CD14-positive monocyte (primary cell): Measurements from ENCODE around the gene TDRD15. TPM values are rescaled to one million over a fixed set of nuclear protein-coding genes. Genes with fewer than 3 reads are reported as not detected.

Source experiments
- DNase-seq, 3 donors: peaks; one replicate each; pipeline ENCODE4 v3.0.0-alpha.2; 2011 to 2022
- H2AFZ ChIP-seq: 2 replicates; pipeline ENCODE4 v1.6.0; 2012; ENCODE audit warnings: mild to moderate bottlenecking, low read depth, low read length, inconsistent platforms; ENCODE audit not compliant: insufficient read depth, poor library complexity, severe bottlenecking
- H3K27ac ChIP-seq, 2 donors: 1 replicate in 1 of 2; 2 replicates in 1 of 2; pipeline ENCODE4 v1.5.1; 2012 to 2013; ENCODE audit warnings: low read length in 2 of 2, control low read depth in 1 of 2, inconsistent platforms in 1 of 2, low read depth in 1 of 2, mild to moderate bottlenecking in 1 of 2
- H3K27me3 ChIP-seq, 2 donors: one replicate each; pipeline versions ENCODE4 v1.6.0 to v1.6.1; 2011 to 2013; ENCODE audit warnings: low read length in 2 of 2; ENCODE audit not compliant: control insufficient read depth in 2 of 2, insufficient read depth in 2 of 2
- H3K36me3 ChIP-seq, 2 donors: replicated peaks in 1 of 2; 1 replicate in 1 of 2; 2 replicates in 1 of 2; pipeline versions ENCODE4 v1.5.1 to v1.6.1; 2012 to 2013; ENCODE audit warnings: low read length in 2 of 2, control low read depth in 1 of 2, inconsistent platforms in 1 of 2, mild to moderate bottlenecking in 1 of 2; ENCODE audit not compliant: insufficient read depth in 2 of 2, control insufficient read depth in 1 of 2
- H3K4me1 ChIP-seq, 2 donors: 1 replicate in 1 of 2; 2 replicates in 1 of 2; pipeline versions ENCODE4 v1.5.1 to v1.6.1; 2012 to 2013; ENCODE audit warnings: low read length in 2 of 2, control low read depth in 1 of 2, inconsistent platforms in 1 of 2, mild to moderate bottlenecking in 1 of 2, moderate library complexity in 1 of 2; ENCODE audit not compliant: insufficient read depth in 2 of 2, control insufficient read depth in 1 of 2
- H3K4me2 ChIP-seq: replicated peaks from 2 replicates; pipeline ENCODE3; 2012; ENCODE audit warnings: low read length, moderate library complexity, mild to moderate bottlenecking; ENCODE audit not compliant: poor library complexity, severe bottlenecking; ENCODE audit errors: extremely low read depth
- H3K4me3 ChIP-seq, 3 experiments: fragments of 200-600 bp in 1 of 3; sonication (generic) in 1 of 3; replicated peaks in 1 of 3; 1 replicate in 2 of 3; 2 replicates in 1 of 3; pipeline ENCODE4 v1.5.1; 2011 to 2013; ENCODE audit warnings: low read length in 3 of 3, mild to moderate bottlenecking in 3 of 3, control low read depth in 2 of 3, low read depth in 2 of 3, inconsistent platforms in 1 of 3, moderate library complexity in 1 of 3
- H3K79me2 ChIP-seq: 2 replicates; pipeline ENCODE4 v1.6.0; 2012; ENCODE audit warnings: mild to moderate bottlenecking, control low read depth, inconsistent platforms, low read length, moderate library complexity; ENCODE audit not compliant: insufficient read depth
- H3K9ac ChIP-seq: 2 replicates; pipeline ENCODE4 v1.6.0; 2017; ENCODE audit warnings: low read length, mild to moderate bottlenecking; ENCODE audit not compliant: insufficient read depth, poor library complexity, severe bottlenecking
- H3K9me3 ChIP-seq, 2 donors: replicated peaks in 1 of 2; 1 replicate in 1 of 2; 2 replicates in 1 of 2; pipeline versions ENCODE4 v1.5.1 to v1.6.1; 2012 to 2013; ENCODE audit warnings: low read length in 2 of 2, control low read depth in 1 of 2; ENCODE audit not compliant: control insufficient read depth in 1 of 2, insufficient read depth in 1 of 2
- H4K20me1 ChIP-seq: 2 replicates; pipeline ENCODE4 v1.6.0; 2012; ENCODE audit warnings: mild to moderate bottlenecking, low read length, control low read depth, moderate library complexity; ENCODE audit not compliant: insufficient read depth
- H3K27ac Mint-ChIP-seq, 7 donors: one replicate each; pipeline ENCODE4 v1.8.0; 2020; ENCODE audit warnings: mild to moderate bottlenecking in 7 of 7, mixed read lengths in 7 of 7, moderate library complexity in 6 of 7, inconsistent platforms in 2 of 7
- H3K27me3 Mint-ChIP-seq, 3 donors: one replicate each; pipeline ENCODE4 v1.8.0; 2021 to 2022; ENCODE audit warnings: low read depth in 3 of 3, mild to moderate bottlenecking in 3 of 3, mixed read lengths in 3 of 3, moderate library complexity in 3 of 3, inconsistent platforms in 1 of 3
- H3K36me3 Mint-ChIP-seq, 2 donors: one replicate each; pipeline ENCODE4 v1.8.0; 2020; ENCODE audit warnings: mixed read lengths in 2 of 2, inconsistent platforms in 1 of 2, mild to moderate bottlenecking in 1 of 2
- H3K4me1 Mint-ChIP-seq: one replicate; pipeline ENCODE4 v1.8.0; 2020; ENCODE audit warnings: mild to moderate bottlenecking, mixed read lengths
- H3K4me3 Mint-ChIP-seq, 2 donors: one replicate each; pipeline ENCODE4 v1.8.0; 2020; ENCODE audit warnings: mild to moderate bottlenecking in 2 of 2, mixed read lengths in 2 of 2, moderate library complexity in 1 of 2
- H3K9me3 Mint-ChIP-seq, 7 donors: one replicate each; pipeline ENCODE4 v1.8.0; 2020 to 2022; ENCODE audit warnings: mixed read lengths in 7 of 7, mild to moderate bottlenecking in 6 of 7, moderate library complexity in 6 of 7, inconsistent platforms in 2 of 7
- CTCF ChIP-seq: fragments of 200-600 bp; IDR thresholded peaks from one replicate; pipeline ENCODE4 v1.8.0; 2022; ENCODE audit warnings: antibody characterized with exemption, mild to moderate bottlenecking
- WGBS: methylation state at CpG from one replicate; pipeline ENCODE4 v1.1.5; 2013; ENCODE audit warnings: missing lambda C conversion rate; ENCODE audit not compliant: insufficient coverage; 5-methylcytosine and 5-hydroxymethylcytosine counted together
- intact Hi-C, 2 donors: fragments of 100-400 bp; cut with micrococcal nuclease; formaldehyde crosslinking; loops; one replicate each; pipeline versions ENCODE4 v1.15.0 to v1.15.1; 2023
- polyA plus RNA-seq, 3 donors: library from polyadenylated mRNA; depleted of rRNA in 1 of 3; unstranded in 2 of 3; stranded (reverse) in 1 of 3; fragments of 300-500 nt in 2 of 3; fragments of >200 nt in 1 of 3; fragmentation: Illumina TruSeq in 2 of 3; gene quantifications; 1 replicate in 2 of 3; 2 replicates in 1 of 3; pipeline ENCODE4 v1.2.3, GENCODE V29; 2012 to 2021

Gene TDRD15
- polyA plus RNA-seq, 3 donors = not detected

- Histone ChIP-seq H3K36me3 (no peaks in the 10 kb centered on the region), H3K9me3 (no peaks in the 10 kb centered on the region), H3K4me1 (no peaks in the 10 kb centered on the region), H3K79me2 (no peaks in the 10 kb centered on the region), H3K9ac (no peak overlapping the region), H4K20me1 (no peaks in the 10 kb centered on the region), H3K27ac (no peak overlapping the region), H3K27me3 (peaks cover 0 to 11% of the 10 kb centered on the region in 2 donors), H3K4me3 (no peak overlapping the region), H3K4me2 (no peak overlapping the region), H2AFZ (no peak overlapping the region)
- peak; percentile 58 for TF ChIP-seq CTCF
- Mint-ChIP-seq H3K4me3 (no peak overlapping the region), H3K27me3 (peaks cover 7 to 20% (median 7%) of the 10 kb centered on the region in 3 donors), H3K9me3 (no peaks in the 10 kb centered on the region), H3K27ac (peak overlapping the region in 1 of 7 donors; percentile 45), H3K4me1 (no peaks in the 10 kb centered on the region), H3K36me3 (no peaks in the 10 kb centered on the region)
- peak in 1 of 3 donors; percentile 27 for DNase-seq
- WGBS = 67% methylated on average over 3 of the region's 5 CpGs
- intact Hi-C loops = loop anchor here (2.0 kb wide), 1 partner anchor 141 kb away; no protein-coding TSS in a partner anchor
These were observed 52.3 kb downstream of the TDRD15 start for GRCh38 chr2:21175895-21176646.

GRCh38 chr2:21181957-21182356 lies 58.2 kb downstream of the TDRD15 start:
- no CpG with 5 or more reads among the region's 5 CpGs for WGBS
- intact Hi-C loops = no loop called here
- H3K4me1 Mint-ChIP-seq = no peaks in the 10 kb centered on the region
- peaks cover 0 to 3% (median 0%) of the 10 kb centered on the region in 7 donors for H3K9me3 Mint-ChIP-seq
- H3K27me3 ChIP-seq = peaks cover 0 to 11% of the 10 kb centered on the region in 2 donors
- H3K27ac Mint-ChIP-seq = no peak overlapping the region
- no peak overlapping the region for H3K4me3 Mint-ChIP-seq
- H3K27me3 Mint-ChIP-seq = peaks cover 7 to 15% (median 7%) of the 10 kb centered on the region in 3 donors
- no peaks in the 10 kb centered on the region for H3K9me3 ChIP-seq
- no peaks in the 10 kb centered on the region for H3K79me2 ChIP-seq
- H3K4me2 ChIP-seq = no peak overlapping the region
- H3K4me3 ChIP-seq = no peak overlapping the region
- H2AFZ ChIP-seq = no peak overlapping the region
- no peak overlapping the region for H3K27ac ChIP-seq
- no peak for DNase-seq
- no peaks in the 10 kb centered on the region for H4K20me1 ChIP-seq
- no peak for TF ChIP-seq CTCF
- H3K36me3 Mint-ChIP-seq = no peaks in the 10 kb centered on the region
- H3K36me3 ChIP-seq = no peaks in the 10 kb centered on the region
- H3K4me1 ChIP-seq = no peaks in the 10 kb centered on the region
- H3K9ac ChIP-seq = no peak overlapping the region
